Heart left ventricle (tissue), 16 donors: ENCODE data around the gene APOBEC4. TPM values are rescaled to one million over a fixed set of nuclear protein-coding genes. Genes with fewer than 3 reads are reported as not detected.

Experiments used
- ATAC-seq, 4 donors: fragments of 200-7000 bp; cut with Tn5 transposase; one replicate each; pipeline ENCODE4 v1.9.1; 2020 to 2022; ENCODE audit warnings: moderate library complexity in 4 of 4, mild to moderate bottlenecking in 3 of 4, moderate number of reproducible peaks in 1 of 4
- DNase-seq, 5 donors: peaks; one replicate each; pipeline ENCODE4 v3.0.0-alpha.2; 2020
- H3K27ac ChIP-seq, 12 donors: fragments of 200-600 bp; sonication (generic) in 4 of 12; one replicate each; pipeline versions ENCODE4 v1.5.0 to v1.8.0; 2016 to 2022; ENCODE audit warnings: mild to moderate bottlenecking in 2 of 12
- H3K27me3 ChIP-seq, 9 donors: fragments of 200-600 bp; sonication (generic) in 2 of 9; one replicate each; pipeline versions ENCODE4 v1.5.1 to v1.8.0; 2016 to 2022; ENCODE audit warnings: mild to moderate bottlenecking in 3 of 9
- H3K36me3 ChIP-seq, 9 donors: fragments of 200-600 bp; sonication (generic) in 2 of 9; one replicate each; pipeline versions ENCODE4 v1.5.0 to v1.8.0; 2018 to 2022; ENCODE audit warnings: mild to moderate bottlenecking in 2 of 9
- H3K4me1 ChIP-seq, 12 donors: fragments of 200-600 bp; sonication (generic) in 4 of 12; one replicate each; pipeline versions ENCODE4 v1.5.0 to v1.8.0; 2016 to 2022; ENCODE audit warnings: mild to moderate bottlenecking in 3 of 12
- H3K4me3 ChIP-seq, 12 donors: fragments of 200-600 bp; sonication (generic) in 4 of 12; one replicate each; pipeline versions ENCODE4 v1.5.0 to v1.8.0; 2017 to 2022; ENCODE audit warnings: mild to moderate bottlenecking in 9 of 12, moderate library complexity in 4 of 12
- H3K9me3 ChIP-seq, 12 donors: fragments of 200-600 bp; sonication (generic) in 4 of 12; one replicate each; pipeline versions ENCODE4 v1.5.0 to v1.8.0; 2016 to 2022; ENCODE audit warnings: mild to moderate bottlenecking in 1 of 12
- CTCF ChIP-seq, 12 donors: fragments of 200-600 bp; sonication (generic) in 4 of 12; IDR thresholded peaks; one replicate each; pipeline versions ENCODE4 v1.5.0 to v1.8.0; 2018 to 2022; ENCODE audit warnings: antibody characterized with exemption in 12 of 12, mild to moderate bottlenecking in 5 of 12
- POLR2A ChIP-seq, 2 donors: fragments of 450-650 bp; IDR thresholded peaks; one replicate each; pipeline ENCODE4 v1.6.1; 2017; ENCODE audit warnings: antibody characterized with exemption in 2 of 2, mild to moderate bottlenecking in 2 of 2, moderate library complexity in 2 of 2
- WGBS, 4 donors: extraction: QIAGEN DNeasy Blood & Tissue Kit in 2 of 4; methylation state at CpG; one replicate each; pipeline versions ENCODE4 v1.1.5 to v1.1.7; 2013 to 2018; 5-methylcytosine and 5-hydroxymethylcytosine counted together
- intact Hi-C, 10 donors: fragments of 100-400 bp; cut with DNase I; formaldehyde crosslinking; loops; one replicate each; pipeline versions ENCODE4 v1.11.1 to v1.14.2; 2022
- polyA plus RNA-seq, 2 donors: library from polyadenylated mRNA; stranded (reverse); fragments of 200-250 nt; gene quantifications; one replicate each; pipeline ENCODE4 v1.2.3, GENCODE V29; 2013
- total RNA-seq, 9 donors: library from RNA; depleted of rRNA in 2 of 9; stranded (reverse); fragments of >200 nt in 2 of 9; fragmentation: NEBNext Ultra II Directional in 3 of 9; extraction: Animal tissue kit (Norgen Biotek cat#: 25700) in 3 of 9; gene quantifications; one replicate each; pipeline versions ENCODE4 v1.1.0 to v1.2.4, GENCODE V29; 2016 to 2023
- donor health status: ischemic (EF 13 %, LVEDD 7.1; RV severe dilation, severe dysfunction).
- donor health status: healthy with polysubstance abuse.
- donor health status: DM: no; HTN: yes; CAD: no.
- donor health status: DM: no; HTN: no; CAD: no.
- donor health status: ischemic (EF 25% LVEDD 6.9; RV normal size, moderate dysfunction).
- donor health status: ischemic (EF 25% LVEDD 5.7; RV mildly dilated, moderate dysfunction).
- donor health status: healthy.
- donor health status: DM: yes; HTN: yes; CAD: no.
- donor health status: ischemic (EF 35%, LVEDD 5.7; RV mildly dilated, moderate dysfunction).
- donor health status: nonischemic (EF 11% LVEDD 7.7; RV severe dilation, severe dysfunction).
- donor health status: DM: yes; HTN: yes; CAD: no.
- donor health status: PGD.
- donor health status: ischemic (EF 29% LVEDD 5.4; RV normal size, mild dysfunction).
- donor health status: nonischemic (EF 23%, LVEDD 6.1; RV moderate dilation, normal function).

APOBEC4 gene
- total and polyA plus RNA-seq, 11 donors, result 0.30 TPM; not detected in 10

GRCh38 chr1:183678819-183679218 lies 25.7 kb upstream of the APOBEC4 start:
- WGBS, 4 donors, result 65 to 73% (median 67%) methylated on average over 3 of the region's 3 CpGs
- peak in 2 of 4 donors; percentile 65 to 69 for ATAC-seq
- intact Hi-C loops, result no loop called here
- DNase-seq, result no peak
- H3K4me3 ChIP-seq, result no peak overlapping the region
- no peaks in the 10 kb centered on the region for H3K36me3 ChIP-seq
- TF ChIP-seq CTCF (IDR thresholded peaks at IDR 0.05), result no peak
- TF ChIP-seq POLR2A (IDR thresholded peaks at IDR 0.05), result no peak
- peaks cover 0 to 3% (median 0%) of the 10 kb centered on the region in 12 donors for H3K9me3 ChIP-seq
- H3K4me1 ChIP-seq, result peaks cover 0 to 26% (median 10%) of the 10 kb centered on the region in 12 donors
- no peaks in the 10 kb centered on the region for H3K27me3 ChIP-seq
- peak overlapping the region in 1 of 12 donors; percentile 22 for H3K27ac ChIP-seq

GRCh38 chr1:183676586-183677189 lies 23.6 kb upstream of the APOBEC4 start:
- Histone ChIP-seq H3K4me1 (peaks cover 0 to 30% (median 12%) of the 10 kb centered on the region in 12 donors), H3K27me3 (no peaks in the 10 kb centered on the region), H3K36me3 (no peaks in the 10 kb centered on the region), H3K27ac (no peak overlapping the region), H3K4me3 (no peak overlapping the region), H3K9me3 (peaks cover 0 to 3% (median 0%) of the 10 kb centered on the region in 12 donors)
- peak in 2 of 4 donors; percentile 61 to 69 for ATAC-seq
- intact Hi-C loops, result no loop called here
- no peak for DNase-seq
- 49 to 68% (median 58%) methylated on average over 2 of the region's 2 CpGs for WGBS, 4 donors
- TF ChIP-seq CTCF (IDR thresholded peaks at IDR 0.05), result no peak
- no peak for TF ChIP-seq POLR2A (IDR thresholded peaks at IDR 0.05)

GRCh38 chr1:183675883-183676585 lies 22.9 kb upstream of the APOBEC4 start:
- ATAC-seq (no peak), DNase-seq (no peak)
- Histone ChIP-seq H3K36me3 (no peaks in the 10 kb centered on the region), H3K4me3 (no peak overlapping the region), H3K4me1 (peaks cover 0 to 30% (median 12%) of the 10 kb centered on the region in 12 donors), H3K9me3 (peaks cover 0 to 8% (median 0%) of the 10 kb centered on the region in 12 donors), H3K27ac (no peak overlapping the region), H3K27me3 (no peaks in the 10 kb centered on the region)
- intact Hi-C loops, result no loop called here
- WGBS, 4 donors, result 83 to 96% (median 92%) methylated on average over 3 of the region's 3 CpGs
- TF ChIP-seq POLR2A (IDR thresholded peaks at IDR 0.05), result no peak
- TF ChIP-seq CTCF (IDR thresholded peaks at IDR 0.05), result no peak

GRCh38 chr1:183675381-183675780 lies 22.3 kb upstream of the APOBEC4 start:
- Histone ChIP-seq H3K27me3 (no peaks in the 10 kb centered on the region), H3K4me3 (no peak overlapping the region), H3K9me3 (peaks cover 0 to 12% (median 0%) of the 10 kb centered on the region in 12 donors), H3K36me3 (no peaks in the 10 kb centered on the region), H3K27ac (no peak overlapping the region), H3K4me1 (peaks cover 0 to 30% (median 12%) of the 10 kb centered on the region in 12 donors)
- TF ChIP-seq CTCF (IDR thresholded peaks at IDR 0.05) (no peak), POLR2A (IDR thresholded peaks at IDR 0.05) (no peak)
- intact Hi-C loops, result no loop called here
- no peak for ATAC-seq
- no peak for DNase-seq
